HepG2 (cell line): ENCODE measurements around the gene CCDC88A. TPM values are rescaled to one million over a fixed set of nuclear protein-coding genes. Genes with fewer than 3 reads are reported as not detected.

ENCODE experiments used
- ATAC-seq: fragments of 200-7000 bp; cut with Tn5 transposase; 3 replicates; pipeline ENCODE4 v1.9.1; 2020; ENCODE audit warnings: mild to moderate bottlenecking, moderate library complexity
- BruUV-seq: library from RNA; stranded (reverse); fragments of 400-500 nt; replicated peaks from 2 replicates; lab custom pipeline; 2021; lab: Mats Ljungman, UMichigan
- CTCF ChIA-PET: fragments of 300-600 bp; formaldehyde crosslinking; extraction: SDS; loops from one replicate; lab custom pipeline; 2021; ENCODE audit warnings: low total read pairs, inconsistent platforms, low intra/inter-chr PET ratio; lab: Yijun Ruan, JAX
- POLR2A ChIA-PET: fragments of 350-600 bp; sonication (Branson Sonifier 250); formaldehyde crosslinking; loops from one replicate; lab custom pipeline; 2020; ENCODE audit warnings: antibody characterized with exemption, inconsistent platforms; lab: Yijun Ruan, JAX
- DNase-seq: peaks from one replicate; pipeline ENCODE4 v3.0.0-alpha.2; 2015; ENCODE audit warnings: low spot score
- FAIRE-seq: peaks from 3 replicates; lab custom pipeline; 2011; peaks lifted over from hg19 to GRCh38; lab: Jason Lieb, UNC
- H2AFZ ChIP-seq: one replicate; pipeline ENCODE4 v1.6.1; 2011; ENCODE audit warnings: low read length, inconsistent platforms
- H3K27ac ChIP-seq: fragments of 300-600 bp; 3 replicates; pipeline ENCODE4 v1.8.0; 2011; ENCODE audit warnings: mixed run types, mild to moderate bottlenecking, mixed read lengths, low read length, inconsistent platforms; ENCODE audit not compliant: insufficient read depth; ENCODE audit errors: extremely low read length
- H3K27me3 ChIP-seq, 2 experiments: fragments of 200-600 bp in 1 of 2; 2 replicates in 1 of 2; 3 replicates in 1 of 2; pipeline versions ENCODE4 v1.6.0 to v1.8.0; 2011; ENCODE audit warnings: low read length in 2 of 2, mild to moderate bottlenecking in 2 of 2, moderate library complexity in 2 of 2, inconsistent platforms in 1 of 2; ENCODE audit not compliant: insufficient read depth in 2 of 2, control insufficient read depth in 1 of 2
- H3K36me3 ChIP-seq, 2 experiments: fragments of 200-600 bp in 1 of 2; replicated peaks in 1 of 2; 2 replicates in 1 of 2; 3 replicates in 1 of 2; pipeline versions ENCODE4 v1.5.1 to v1.8.0; 2011; ENCODE audit warnings: low read length in 2 of 2, inconsistent platforms in 1 of 2; ENCODE audit not compliant: insufficient read depth in 2 of 2, control insufficient read depth in 1 of 2
- H3K4me1 ChIP-seq: 2 replicates; pipeline ENCODE4 v1.5.1; 2012; ENCODE audit warnings: low read length, inconsistent platforms; ENCODE audit not compliant: insufficient read depth
- H3K4me2 ChIP-seq: 2 replicates; pipeline ENCODE4 v1.6.0; 2011; ENCODE audit warnings: low read depth, low read length, inconsistent platforms
- H3K4me3 ChIP-seq, 3 experiments: fragments of 200-600 bp in 1 of 3; sonication (generic), shearing (Covaris generic) in 1 of 3; replicated peaks in 1 of 3; 2 replicates each; pipeline ENCODE4 v1.5.1; 2011 to 2016; ENCODE audit warnings: low read length in 3 of 3, inconsistent platforms in 2 of 3, low read depth in 2 of 3, mild to moderate bottlenecking in 2 of 3, control low read depth in 1 of 3, mixed read lengths in 1 of 3; ENCODE audit not compliant: insufficient read depth in 1 of 3
- H3K79me2 ChIP-seq: one replicate; pipeline ENCODE4 v1.6.1; 2011; ENCODE audit warnings: low read length, inconsistent platforms; ENCODE audit not compliant: insufficient read depth
- H3K9ac ChIP-seq: 2 replicates; pipeline ENCODE4 v1.6.0; 2011; ENCODE audit warnings: mild to moderate bottlenecking, low read depth, low read length, inconsistent platforms; ENCODE audit not compliant: insufficient read depth
- H3K9me3 ChIP-seq: 2 replicates; pipeline ENCODE4 v1.5.1; 2012; ENCODE audit warnings: mild to moderate bottlenecking, low read length
- H4K20me1 ChIP-seq: 2 replicates; pipeline ENCODE4 v1.6.0; 2011; ENCODE audit warnings: inconsistent platforms, mild to moderate bottlenecking, low read length, moderate library complexity; ENCODE audit not compliant: insufficient read depth
- CEBPG ChIP-seq: IDR thresholded peaks from 2 replicates; pipeline ENCODE4 v1.6.1; 2016
- CHD4 ChIP-seq: fragments of 200-600 bp; sonication (generic); IDR thresholded peaks from 2 replicates; pipeline ENCODE4 v1.7.0; 2017; ENCODE audit warnings: mild to moderate bottlenecking, low read length, borderline replicate concordance
- IRF2 ChIP-seq: IDR thresholded peaks from 2 replicates; pipeline ENCODE4 v1.6.1; 2018; ENCODE audit warnings: missing genetic modification reagents, missing compliant biosample characterization
- NR2F6 ChIP-seq, 2 experiments: IDR thresholded peaks; 2 replicates each; pipeline ENCODE4 v1.6.1; 2016; ENCODE audit warnings: antibody characterized with exemption in 1 of 2, mild to moderate bottlenecking in 1 of 2
- PRPF4 ChIP-seq: fragments of 200-400 bp; formaldehyde crosslinking; IDR thresholded peaks from 2 replicates; pipeline ENCODE4 v1.6.1; 2016; ENCODE audit warnings: low read length, low read depth; ENCODE audit not compliant: poor library complexity, severe bottlenecking
- REPIN1 ChIP-seq: sonication (generic); formaldehyde crosslinking; IDR thresholded peaks from 2 replicates; pipeline ENCODE4 v1.8.0; 2022; ENCODE audit warnings: missing genetic modification reagents, low read depth, mild to moderate bottlenecking, borderline replicate concordance
- RFXAP ChIP-seq: sonication (generic); formaldehyde crosslinking; IDR thresholded peaks from 2 replicates; pipeline ENCODE4 v1.4.0; 2020; ENCODE audit warnings: missing genetic modification reagents, borderline replicate concordance
- ZNF317 ChIP-seq: sonication (generic); formaldehyde crosslinking; IDR thresholded peaks from 2 replicates; pipeline ENCODE4 v1.5.0; 2020; ENCODE audit warnings: mild to moderate bottlenecking, missing genetic modification reagents
- WGBS: methylation state at CpG from one replicate; pipeline ENCODE4 v1.1.6; 2017; ENCODE audit warnings: low lambda C conversion rate; 5-methylcytosine and 5-hydroxymethylcytosine counted together
- in situ Hi-C: cut with HindIII; loops from 2 replicates; pipeline ENCODE4 v1.10.0; 2017; ENCODE audit warnings: low pct_unique_long_range_greater_than_20kb; ENCODE audit not compliant: extremely low pct_ligation_motif_present
- intact Hi-C: fragments of 100-400 bp; cut with micrococcal nuclease; formaldehyde crosslinking; loops from one replicate; pipeline ENCODE4 v1.10.0; 2022; ENCODE audit not compliant: unreplicated experiment
- polyA plus RNA-seq, 8 experiments: library from polyadenylated mRNA; depleted of rRNA in 3 of 8; stranded (reverse) in 7 of 8; unstranded in 1 of 8; fragments of >200 nt; fragmentation: Illumina TruSeq in 4 of 8; extraction: Trizol in 4 of 8; gene quantifications; 2 replicates each; pipeline versions ENCODE4 v1.2.1 to v1.2.3, GENCODE V29; 2011 to 2016; ENCODE audit warnings: low read depth in 4 of 8, missing spikeins in 1 of 8, mixed read lengths in 1 of 8; ENCODE audit not compliant: insufficient read depth in 1 of 8
- total RNA-seq, 5 experiments: library from RNA; depleted of rRNA; stranded (reverse); fragments of >200 nt; fragmentation: Illumina TruSeq; extraction: Trizol; gene quantifications; 2 replicates each; pipeline ENCODE4 v1.2.3, GENCODE V29; 2016; ENCODE audit warnings: low read depth in 1 of 5
- TF ChIP-seq, protein P1 (sequence below): sonication (generic); formaldehyde crosslinking; IDR thresholded peaks from 2 replicates; pipeline ENCODE4 v1.4.0; 2020; ENCODE audit warnings: missing genetic modification reagents
- TF ChIP-seq, protein P2 (sequence below): sonication (generic); formaldehyde crosslinking; IDR thresholded peaks from 2 replicates; pipeline ENCODE4 v1.5.0; 2020; ENCODE audit warnings: missing genetic modification reagents, mild to moderate bottlenecking, borderline replicate concordance
- TF ChIP-seq, protein P3 (sequence below): sonication (generic); formaldehyde crosslinking; IDR thresholded peaks from 2 replicates; pipeline ENCODE4 v1.5.1; 2020; ENCODE audit warnings: missing genetic modification reagents, mild to moderate bottlenecking, borderline replicate concordance
- TF ChIP-seq, protein P4 (sequence below): sonication (generic); formaldehyde crosslinking; IDR thresholded peaks from 2 replicates; pipeline ENCODE4 v1.8.1; 2022; ENCODE audit warnings: mild to moderate bottlenecking, missing genetic modification reagents

Gene CCDC88A
- total and polyA plus RNA-seq, 2 of the 13 experiments (the other 11 are each of a cell fraction or from before 2014, with no cell fraction given): 43.2 to 84.1 TPM

DNA sequence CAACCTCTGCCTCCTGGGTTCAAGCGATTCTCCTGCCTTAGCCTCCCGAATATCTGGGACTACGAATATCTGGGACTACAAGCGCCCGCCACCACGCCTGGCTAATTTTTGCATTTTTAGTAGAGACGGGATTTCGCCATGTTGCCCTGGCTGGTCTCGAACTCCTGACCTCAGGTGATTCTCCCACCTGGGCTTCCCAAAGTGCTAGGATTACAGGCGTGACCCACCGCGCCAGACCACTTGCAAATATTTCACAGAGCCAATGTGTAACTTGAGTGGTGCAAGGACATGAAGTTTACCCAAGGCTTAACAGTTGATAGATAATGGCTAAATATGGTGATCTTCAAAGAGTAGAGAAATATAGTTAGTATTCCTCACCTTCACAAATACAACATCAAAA is 136.6 kb downstream of the CCDC88A start (continued):
- TF ChIP-seq, protein P1, sequence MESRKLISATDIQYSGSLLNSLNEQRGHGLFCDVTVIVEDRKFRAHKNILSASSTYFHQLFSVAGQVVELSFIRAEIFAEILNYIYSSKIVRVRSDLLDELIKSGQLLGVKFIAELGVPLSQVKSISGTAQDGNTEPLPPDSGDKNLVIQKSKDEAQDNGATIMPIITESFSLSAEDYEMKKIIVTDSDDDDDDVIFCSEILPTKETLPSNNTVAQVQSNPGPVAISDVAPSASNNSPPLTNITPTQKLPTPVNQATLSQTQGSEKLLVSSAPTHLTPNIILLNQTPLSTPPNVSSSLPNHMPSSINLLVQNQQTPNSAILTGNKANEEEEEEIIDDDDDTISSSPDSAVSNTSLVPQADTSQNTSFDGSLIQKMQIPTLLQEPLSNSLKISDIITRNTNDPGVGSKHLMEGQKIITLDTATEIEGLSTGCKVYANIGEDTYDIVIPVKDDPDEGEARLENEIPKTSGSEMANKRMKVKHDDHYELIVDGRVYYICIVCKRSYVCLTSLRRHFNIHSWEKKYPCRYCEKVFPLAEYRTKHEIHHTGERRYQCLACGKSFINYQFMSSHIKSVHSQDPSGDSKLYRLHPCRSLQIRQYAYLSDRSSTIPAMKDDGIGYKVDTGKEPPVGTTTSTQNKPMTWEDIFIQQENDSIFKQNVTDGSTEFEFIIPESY: peak; percentile 68; the same call in 1 of the 2 replicates
- TF ChIP-seq IRF2 (no peak), CEBPG (peak; percentile 3; the same call in 1 of the 2 replicates)
- TF ChIP-seq, protein P2, sequence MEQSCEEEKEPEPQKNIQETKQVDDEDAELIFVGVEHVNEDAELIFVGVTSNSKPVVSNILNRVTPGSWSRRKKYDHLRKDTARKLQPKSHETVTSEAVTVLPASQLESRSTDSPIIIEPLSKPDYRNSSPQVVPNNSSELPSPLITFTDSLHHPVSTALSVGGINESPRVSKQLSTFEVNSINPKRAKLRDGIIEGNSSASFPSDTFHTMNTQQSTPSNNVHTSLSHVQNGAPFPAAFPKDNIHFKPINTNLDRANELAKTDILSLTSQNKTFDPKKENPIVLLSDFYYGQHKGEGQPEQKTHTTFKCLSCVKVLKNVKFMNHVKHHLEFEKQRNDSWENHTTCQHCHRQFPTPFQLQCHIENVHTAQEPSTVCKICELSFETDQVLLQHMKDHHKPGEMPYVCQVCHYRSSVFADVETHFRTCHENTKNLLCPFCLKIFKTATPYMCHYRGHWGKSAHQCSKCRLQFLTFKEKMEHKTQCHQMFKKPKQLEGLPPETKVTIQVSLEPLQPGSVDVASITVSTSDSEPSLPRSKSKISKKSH: no peak

DNA sequence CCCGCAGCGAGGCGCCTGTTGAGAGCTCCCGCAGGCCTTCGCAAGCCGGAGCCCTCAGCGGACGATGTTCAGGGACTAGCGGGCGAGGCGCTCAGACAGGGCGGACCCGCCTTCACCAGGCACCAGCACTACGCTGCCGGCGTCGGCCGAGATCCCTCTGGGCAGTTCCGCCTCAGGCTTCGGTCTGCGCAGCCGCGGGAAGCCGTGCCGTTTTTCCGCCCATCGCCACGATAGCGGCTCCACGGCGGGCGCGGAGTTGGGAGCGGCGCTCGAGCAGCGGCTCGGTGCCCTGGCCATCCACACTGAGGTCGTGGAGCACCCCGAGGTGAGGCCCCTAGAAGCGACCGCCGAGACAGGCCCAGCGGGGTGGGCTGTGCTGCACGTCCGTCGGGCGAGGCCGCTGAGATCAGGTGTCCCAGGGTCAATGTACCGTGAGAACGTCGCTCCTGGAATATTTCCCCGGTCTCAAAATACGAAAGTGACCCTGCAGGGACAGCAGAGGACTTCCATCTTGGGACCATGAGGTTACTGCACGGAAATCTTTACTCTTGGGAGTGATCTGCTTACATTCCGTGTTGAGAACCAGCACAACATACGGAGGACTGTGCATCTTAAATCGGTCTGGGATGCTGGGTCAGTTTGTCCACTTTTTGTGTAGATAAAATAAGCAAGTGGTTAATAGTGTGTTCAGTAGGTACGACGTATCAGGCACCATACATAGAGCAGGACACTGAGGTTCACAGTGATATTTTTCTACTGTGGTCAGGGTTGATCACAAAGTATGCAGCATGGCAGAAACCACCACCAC is 137.3 kb downstream of the CCDC88A start:
- POLR2A ChIA-PET: interaction anchor here (1.0 to 2.2 kb wide), 8 partner anchors 10 to 237 kb away, joined by 3 to 11 read pairs (median 5); partner anchors contain the start of genes CFAP36, CLHC1, MTIF2 and RPS27A
- FAIRE-seq: no peak
- Histone ChIP-seq H3K79me2 (peaks cover 5% of the 10 kb centered on the region), H3K4me1 (peaks cover 70% of the 10 kb centered on the region), H3K9ac (peak overlapping the region; percentile 89), H3K4me2 (peak overlapping the region; percentile 95), H3K4me3 (peak overlapping the region; percentile 69 to 82 (median 81)), H3K9me3 (no peaks in the 10 kb centered on the region), H3K27me3 (no peaks in the 10 kb centered on the region; a peak in 1 of 5 replicates), H3K36me3 (no peaks in the 10 kb centered on the region; a peak in 1 of 5 replicates), H3K27ac (peak overlapping the region; percentile 89), H4K20me1 (no peaks in the 10 kb centered on the region), H2AFZ (peak overlapping the region; percentile 78)
- intact Hi-C loops: loop anchor here (5.0 to 10.0 kb wide), 2 partner anchors 135 to 232 kb away; partner anchors contain the start of genes CCDC88A and CFAP36
- peak; percentile 79 for DNase-seq
- ATAC-seq: peak; percentile 98
- 5% methylated on average over 32 of the region's 60 CpGs for WGBS
- CTCF ChIA-PET: no interaction called here
- TSS peak; percentile 76 for BruUV-seq
- in situ Hi-C loops: no loop called here
- TF ChIP-seq, protein P3, sequence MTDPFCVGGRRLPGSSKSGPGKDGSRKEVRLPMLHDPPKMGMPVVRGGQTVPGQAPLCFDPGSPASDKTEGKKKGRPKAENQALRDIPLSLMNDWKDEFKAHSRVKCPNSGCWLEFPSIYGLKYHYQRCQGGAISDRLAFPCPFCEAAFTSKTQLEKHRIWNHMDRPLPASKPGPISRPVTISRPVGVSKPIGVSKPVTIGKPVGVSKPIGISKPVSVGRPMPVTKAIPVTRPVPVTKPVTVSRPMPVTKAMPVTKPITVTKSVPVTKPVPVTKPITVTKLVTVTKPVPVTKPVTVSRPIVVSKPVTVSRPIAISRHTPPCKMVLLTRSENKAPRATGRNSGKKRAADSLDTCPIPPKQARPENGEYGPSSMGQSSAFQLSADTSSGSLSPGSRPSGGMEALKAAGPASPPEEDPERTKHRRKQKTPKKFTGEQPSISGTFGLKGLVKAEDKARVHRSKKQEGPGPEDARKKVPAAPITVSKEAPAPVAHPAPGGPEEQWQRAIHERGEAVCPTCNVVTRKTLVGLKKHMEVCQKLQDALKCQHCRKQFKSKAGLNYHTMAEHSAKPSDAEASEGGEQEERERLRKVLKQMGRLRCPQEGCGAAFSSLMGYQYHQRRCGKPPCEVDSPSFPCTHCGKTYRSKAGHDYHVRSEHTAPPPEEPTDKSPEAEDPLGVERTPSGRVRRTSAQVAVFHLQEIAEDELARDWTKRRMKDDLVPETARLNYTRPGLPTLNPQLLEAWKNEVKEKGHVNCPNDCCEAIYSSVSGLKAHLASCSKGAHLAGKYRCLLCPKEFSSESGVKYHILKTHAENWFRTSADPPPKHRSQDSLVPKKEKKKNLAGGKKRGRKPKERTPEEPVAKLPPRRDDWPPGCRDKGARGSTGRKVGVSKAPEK (CRISPR knock-in tag): peak; percentile 94; the same call in 1 of the 2 replicates
- TF ChIP-seq REPIN1 (CRISPR knock-in tag): peak; percentile 96
- TF ChIP-seq RFXAP: 0 out of 2 replicates have a peak, but pooled peaks have one; percentile 41
- TF ChIP-seq CHD4: no peak; the same call in 1 of the 2 replicates
- no peak for TF ChIP-seq PRPF4
- TF ChIP-seq, protein P4, sequence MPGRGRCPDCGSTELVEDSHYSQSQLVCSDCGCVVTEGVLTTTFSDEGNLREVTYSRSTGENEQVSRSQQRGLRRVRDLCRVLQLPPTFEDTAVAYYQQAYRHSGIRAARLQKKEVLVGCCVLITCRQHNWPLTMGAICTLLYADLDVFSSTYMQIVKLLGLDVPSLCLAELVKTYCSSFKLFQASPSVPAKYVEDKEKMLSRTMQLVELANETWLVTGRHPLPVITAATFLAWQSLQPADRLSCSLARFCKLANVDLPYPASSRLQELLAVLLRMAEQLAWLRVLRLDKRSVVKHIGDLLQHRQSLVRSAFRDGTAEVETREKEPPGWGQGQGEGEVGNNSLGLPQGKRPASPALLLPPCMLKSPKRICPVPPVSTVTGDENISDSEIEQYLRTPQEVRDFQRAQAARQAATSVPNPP: peak; percentile 93
- TF ChIP-seq NR2F6 (IDR thresholded peaks at IDR 0.05): 0 out of 2 replicates have a peak, but pooled peaks have one; percentile 30
- TF ChIP-seq NR2F6 (CRISPR knock-in tag; IDR thresholded peaks at IDR 0.05): peak; percentile 74
- peak; percentile 86 for TF ChIP-seq ZNF317 (CRISPR knock-in tag)
